Esophagus mucosa (tissue), 1 donor: ENCODE data around the gene MYD88. TPM values are rescaled to one million over a fixed set of nuclear protein-coding genes. Genes with fewer than 3 reads are reported as not detected.
"Not testable (repeated sequence)": the region's sequence is repeated elsewhere in the genome, so short reads cannot be mapped to it uniquely, and the experiment has no call there.

ENCODE experiments used
- ATAC-seq: fragments of 200-7000 bp; cut with Tn5 transposase; one replicate; pipeline ENCODE4 v1.9.1; 2020
- total RNA-seq: library from RNA; stranded (reverse); gene quantifications from one replicate; pipeline ENCODE4 v1.2.4, GENCODE V29; 2023
- donor health status: DM: yes; HTN: yes; CAD: no.

Gene MYD88
- total RNA-seq, 1 donor from 2014 or later, result 41.5 TPM

GRCh38 chr3:38142959-38143358, 4.5 kb downstream of the MYD88 start:
- ATAC-seq, result no peak

DNA sequence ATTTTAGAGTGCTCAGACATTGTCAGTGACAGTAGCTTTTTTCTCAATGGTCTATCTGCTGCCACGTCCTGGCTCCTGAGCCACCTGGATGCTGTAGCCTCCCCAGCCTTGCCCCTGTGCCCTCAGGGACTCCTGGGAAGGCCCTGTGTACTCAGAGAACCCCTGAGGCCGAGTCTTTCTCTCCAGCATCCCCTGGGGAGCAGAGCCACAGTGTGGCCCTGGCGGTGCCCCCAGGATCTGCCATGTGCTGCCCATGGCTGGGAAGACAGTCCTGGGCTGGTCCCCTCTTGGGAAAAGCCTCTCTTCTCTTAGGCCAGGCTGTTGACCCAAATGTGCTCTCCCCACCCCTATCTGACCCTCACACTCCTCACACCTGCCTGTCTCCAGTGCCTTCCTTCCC, 5.0 kb downstream of the MYD88 start:
- ATAC-seq, result no peak

GRCh38 chr3:38146504-38146903, 8.0 kb downstream of the MYD88 start:
- ATAC-seq, result no peak

DNA sequence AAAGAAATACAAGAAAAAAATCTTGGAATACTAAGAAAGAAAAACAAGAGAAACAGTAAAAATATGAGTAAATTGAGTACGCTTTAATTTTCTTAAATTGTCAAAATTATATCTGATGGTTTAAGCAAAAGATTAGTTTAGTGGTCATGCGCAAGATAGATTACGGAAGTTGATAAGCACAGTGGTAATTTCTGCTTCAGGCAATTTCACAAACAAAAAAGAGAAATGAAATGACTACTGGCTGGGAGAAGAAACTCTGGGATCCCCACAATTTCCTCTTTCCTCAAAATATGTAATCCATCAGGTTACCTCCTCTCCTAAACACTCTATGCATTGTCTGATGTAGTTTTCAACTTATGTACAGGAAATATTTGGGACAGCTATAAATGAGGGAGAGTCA, 9.0 kb downstream of the MYD88 start:
- no peak for ATAC-seq

- peak; percentile 16 for ATAC-seq
Observed at GRCh38 chr3:38148311-38148882, 9.9 kb downstream of the MYD88 start.

DNA sequence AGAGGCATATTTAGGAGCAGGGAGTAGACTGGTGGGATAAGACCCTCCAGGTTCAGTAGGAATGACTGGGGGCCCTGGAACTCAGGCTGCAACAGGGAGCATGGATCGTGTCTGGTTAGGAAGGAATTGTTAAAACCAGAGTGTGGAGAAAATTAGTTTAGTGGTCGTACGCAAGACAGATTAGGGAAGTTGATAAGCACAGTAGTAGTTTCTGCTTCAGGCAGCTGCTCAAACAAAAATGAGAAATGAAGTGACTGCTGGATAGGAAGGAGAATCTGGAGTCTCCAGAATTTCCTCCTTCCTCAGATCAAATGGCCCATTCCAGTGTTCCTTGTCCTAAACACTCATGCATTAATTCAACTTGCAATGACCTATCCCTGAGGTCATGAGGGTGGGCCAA, 11.2 kb downstream of the MYD88 start:
- ATAC-seq, result no peak

GRCh38 chr3:38150780-38151528, 12.5 kb downstream of the MYD88 start:
- no peak for ATAC-seq

DNA sequence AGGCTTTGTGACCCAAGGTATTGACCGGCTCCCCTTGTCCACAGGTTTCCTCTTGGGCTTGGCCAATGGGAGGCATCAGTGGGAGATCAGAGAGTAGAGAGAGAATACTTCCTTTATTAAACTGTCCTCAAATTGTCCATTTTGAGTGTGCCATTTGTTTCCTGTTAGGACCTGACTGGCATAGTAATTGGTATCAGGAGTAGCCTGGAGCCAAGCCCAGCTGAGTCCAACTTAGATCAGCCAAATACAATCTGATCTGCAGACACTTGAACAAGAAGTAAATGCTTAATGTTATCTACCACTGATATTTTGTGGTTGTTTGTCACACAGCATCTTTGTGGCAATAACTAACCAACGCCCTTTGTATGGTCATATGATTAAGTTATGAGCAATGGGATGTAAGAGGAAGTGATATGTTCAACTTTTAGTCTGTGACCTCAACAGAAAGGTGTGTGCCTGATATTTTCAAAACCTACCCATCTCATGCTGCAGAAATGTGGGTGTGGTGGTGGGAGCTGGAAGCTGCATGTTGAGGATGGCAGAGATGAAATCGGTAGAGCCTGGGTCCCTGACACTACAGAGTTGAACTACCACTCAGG, 13.3 kb downstream of the MYD88 start:
- ATAC-seq, result peak; percentile 75

GRCh38 chr3:38152609-38153008, 14.1 kb downstream of the MYD88 start:
- peak; percentile 12 for ATAC-seq

- peak; percentile 27 for ATAC-seq
Observed at GRCh38 chr3:38153221-38153620, 14.8 kb downstream of the MYD88 start.

DNA sequence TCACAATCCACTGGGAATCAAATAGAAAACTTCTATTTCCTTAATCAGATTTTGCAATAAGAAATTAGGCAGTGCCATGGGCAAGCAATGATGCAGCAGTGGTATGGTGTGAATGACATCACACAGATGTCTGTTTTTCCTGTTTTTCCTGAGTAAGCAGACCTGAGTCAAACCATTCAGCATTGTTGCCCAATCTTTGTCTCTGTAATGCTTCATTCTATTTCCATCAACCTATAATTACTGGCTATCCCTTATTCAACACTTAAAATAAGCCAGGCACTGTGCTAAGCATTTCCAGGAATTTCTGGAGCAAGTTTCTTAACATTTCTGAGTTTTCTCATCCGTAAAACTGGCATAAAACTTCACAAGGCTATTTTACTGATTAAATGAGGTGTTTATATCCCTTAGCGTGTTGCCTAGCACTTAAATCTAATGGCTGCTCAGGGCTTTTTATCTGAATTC, 15.6 kb downstream of the MYD88 start:
- peak; percentile 90 for ATAC-seq

GRCh38 chr3:38154625-38155255, 16.3 kb downstream of the MYD88 start:
- peak; percentile 75 for ATAC-seq

- ATAC-seq, result no peak
Observed at GRCh38 chr3:38155825-38156224, 17.4 kb downstream of the MYD88 start.

- no peak for ATAC-seq
Observed at GRCh38 chr3:38157117-38157516, 18.7 kb downstream of the MYD88 start.

DNA sequence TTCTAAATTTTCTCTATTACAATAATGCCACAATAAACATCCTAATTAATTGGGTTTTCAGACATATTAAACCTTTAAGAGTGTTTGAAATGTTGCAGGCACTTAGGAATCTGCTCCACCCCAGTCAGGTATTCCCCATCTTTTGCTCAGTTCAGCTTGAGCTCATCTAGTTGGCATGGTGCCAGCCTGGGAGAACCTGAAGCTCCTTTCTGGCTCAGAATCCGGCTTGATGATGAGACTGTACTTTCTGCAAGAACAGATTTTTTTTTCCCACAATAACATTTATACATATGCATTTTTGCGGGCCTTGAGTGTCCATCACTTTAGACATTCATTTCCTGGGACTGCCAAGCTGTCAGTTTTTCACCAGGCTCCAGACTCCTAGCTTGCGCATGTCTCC, 19.1 kb downstream of the MYD88 start:
- ATAC-seq, result no peak

DNA sequence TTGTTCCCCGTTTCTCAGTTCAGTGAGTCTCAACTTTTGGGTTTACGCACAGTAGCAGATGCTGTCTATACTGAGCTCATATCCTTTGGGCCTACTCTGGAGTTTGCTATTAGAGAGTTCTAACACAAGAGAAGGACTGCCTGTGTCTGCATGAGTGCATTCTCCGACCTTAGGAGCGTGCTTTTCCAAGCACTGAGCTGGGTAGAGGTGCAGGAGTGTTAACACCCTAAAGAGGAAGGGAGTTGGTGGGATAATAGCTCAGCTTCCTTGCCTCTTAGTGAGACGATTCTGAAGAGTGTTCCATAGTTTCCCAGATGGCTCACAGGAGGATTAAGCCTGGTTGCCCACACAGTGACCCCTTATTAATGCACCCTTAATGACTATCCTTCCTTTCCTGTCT, 20.0 kb downstream of the MYD88 start:
- no peak for ATAC-seq

GRCh38 chr3:38160704-38161103, 22.2 kb downstream of the MYD88 start:
- ATAC-seq, result not testable (repeated sequence)

DNA sequence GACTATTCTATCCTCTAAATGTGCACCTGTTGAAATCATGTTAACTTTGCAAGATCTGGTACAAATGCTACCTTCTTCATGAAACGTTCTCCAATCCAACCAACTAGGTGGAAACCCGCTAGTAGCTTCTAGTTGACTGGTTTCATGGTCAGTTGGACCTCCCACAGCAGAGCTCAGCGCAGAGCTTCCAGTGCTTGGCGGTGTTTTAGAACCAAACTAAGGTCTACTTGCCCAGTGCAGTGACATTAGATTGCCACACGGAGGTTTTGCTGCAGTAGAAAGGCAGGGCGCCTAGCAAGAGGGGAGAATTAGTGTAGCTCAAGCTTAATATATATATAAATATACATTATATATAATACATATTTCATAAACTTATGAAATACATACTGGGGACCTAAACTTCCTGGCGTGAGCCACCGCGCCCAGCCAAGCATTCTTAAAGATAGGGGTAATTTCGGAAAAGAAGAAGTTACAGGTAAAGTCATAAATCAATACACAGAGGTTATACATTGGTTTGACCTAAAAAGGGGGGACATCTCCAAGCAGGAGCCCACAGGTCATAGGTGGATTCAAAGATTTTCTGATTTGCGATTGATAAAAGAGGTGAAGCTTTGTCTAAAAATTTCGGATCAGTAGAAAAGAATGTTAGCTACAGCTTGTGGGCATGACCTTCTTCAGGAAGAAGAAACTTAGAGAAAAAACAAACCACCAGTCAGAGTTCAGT, 24.8 kb downstream of the MYD88 start:
- no peak for ATAC-seq

GRCh38 chr3:38163841-38164642, 25.6 kb downstream of the MYD88 start:
- no peak for ATAC-seq

GRCh38 chr3:38164643-38164951, 26.1 kb downstream of the MYD88 start:
- ATAC-seq, result no peak

GRCh38 chr3:38164952-38165721, 26.7 kb downstream of the MYD88 start, which contains the start of gene OXSR1:
Gene OXSR1, plus strand, starts transcription at chr3:38165537. Its CDS starts 340 bp downstream, at chr3:38165877.
- peak; percentile 96 for ATAC-seq
